ENCODE measurements around the gene PNPLA7.
"Not testable (repeated sequence)": the region's sequence is repeated elsewhere in the genome, so short reads cannot be mapped to it uniquely, and the experiment has no call there.

Gene PNPLA7

GRCh38 chr9:137550231-137550621, at the start of gene PNPLA7:
PNPLA7 (minus strand) TSS chr9:137550402; CDS start chr9:137550197, 205 bp downstream.
- DNase-seq (ENCODE audit: low spot score) = peak; percentile 87

GRCh38 chr9:137598943-137599342, 48.7 kb upstream of the PNPLA7 start:
- DNase-seq (ENCODE audit: low spot score) = no peak

DNA sequence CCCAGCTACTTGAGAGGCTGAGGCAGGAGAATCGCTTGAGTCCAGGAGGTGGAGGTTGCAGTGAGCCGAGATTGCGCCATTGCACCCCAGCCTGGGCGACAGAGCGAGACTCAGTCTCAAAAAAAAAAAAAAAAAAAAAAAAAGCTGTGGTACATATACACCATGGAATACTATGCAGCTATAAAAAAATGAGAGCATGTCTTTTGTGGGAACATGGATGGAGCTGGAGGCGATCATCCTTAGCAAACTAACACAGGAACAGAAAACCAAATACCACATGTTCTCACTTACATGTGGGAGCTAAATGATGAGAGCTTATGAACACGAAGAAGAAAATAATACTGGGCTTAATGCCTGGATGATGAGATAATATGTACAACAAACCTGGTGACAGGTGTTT, 46.4 kb upstream of the PNPLA7 start:
- not testable (repeated sequence) for DNase-seq (ENCODE audit: low spot score)

DNA sequence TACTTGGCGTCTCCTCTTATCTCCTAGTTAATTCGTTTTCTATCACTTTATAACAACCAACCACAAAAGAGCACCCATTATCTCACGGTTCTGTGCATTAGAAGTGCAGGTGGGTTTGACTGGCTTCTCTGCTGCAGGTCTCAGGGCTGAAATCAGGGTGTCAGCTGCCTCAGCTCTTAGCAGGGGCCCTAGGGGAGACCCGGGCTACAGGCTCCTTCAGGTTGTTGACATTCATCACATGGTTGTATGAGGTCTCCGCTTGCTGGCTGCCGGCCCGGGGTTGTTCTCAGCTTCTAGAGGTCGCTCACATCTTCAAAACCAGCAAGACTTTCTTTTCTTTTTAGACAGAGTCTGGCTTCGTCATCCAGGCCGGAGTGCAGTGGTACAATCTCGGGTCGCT, 43.0 kb upstream of the PNPLA7 start:
- no peak for DNase-seq (ENCODE audit: low spot score)

DNA sequence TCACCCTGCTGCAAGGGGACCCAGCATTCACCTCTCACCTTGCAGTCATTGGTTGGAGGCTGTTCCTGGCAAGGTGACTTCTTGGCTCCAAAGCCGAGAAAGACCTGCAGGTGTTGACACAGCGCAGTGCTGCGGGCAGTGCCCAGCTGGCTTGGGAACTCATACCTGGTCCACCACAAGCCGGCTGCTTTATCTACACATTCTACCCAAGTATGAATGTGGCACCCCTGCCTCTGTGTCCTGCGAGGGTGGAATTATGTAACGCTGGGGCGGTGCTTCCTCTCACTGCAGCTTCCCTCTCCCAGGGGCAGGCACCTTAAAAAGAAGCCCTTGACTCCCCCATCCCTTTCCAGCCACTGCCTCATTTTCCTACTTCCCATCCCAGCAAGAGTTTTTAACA, 42.6 kb upstream of the PNPLA7 start:
- DNase-seq (ENCODE audit: low spot score) = no peak

GRCh38 chr9:137590469-137591383, 40.5 kb upstream of the PNPLA7 start, which contains the start of gene ZMYND19:
ZMYND19 (minus strand) TSS chr9:137590512; CDS start chr9:137590263, 249 bp downstream.
- peak; percentile 99 for DNase-seq (ENCODE audit: low spot score)

- DNase-seq (ENCODE audit: low spot score) = no peak
Measured at GRCh38 chr9:137590123-137590468, 39.9 kb upstream of the PNPLA7 start.

- DNase-seq (ENCODE audit: low spot score) = peak; percentile 59
Measured at GRCh38 chr9:137589441-137590122, 39.4 kb upstream of the PNPLA7 start.

DNA sequence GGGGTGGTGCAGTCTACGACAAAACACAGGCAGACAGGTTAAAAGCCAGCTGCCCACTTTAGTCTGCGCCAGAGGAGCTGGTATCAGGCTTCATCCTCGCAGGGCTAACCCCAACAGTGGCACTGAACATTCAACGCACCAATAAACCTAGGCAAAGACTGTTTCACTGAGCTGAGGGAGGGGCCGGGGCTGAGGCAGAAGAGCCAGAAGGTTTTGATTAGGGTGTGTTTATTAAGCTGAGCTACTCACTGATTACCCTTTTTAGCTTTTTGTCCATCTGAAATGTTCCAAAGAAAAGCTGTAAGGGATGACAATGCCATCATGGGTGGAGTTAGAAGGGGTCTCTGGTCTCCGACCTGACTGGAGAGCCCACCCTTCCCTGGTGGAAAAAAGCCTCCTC, 38.7 kb upstream of the PNPLA7 start:
- DNase-seq (ENCODE audit: low spot score) = no peak

GRCh38 chr9:137588311-137588710, 38.1 kb upstream of the PNPLA7 start:
- no peak for DNase-seq (ENCODE audit: low spot score)

GRCh38 chr9:137586854-137587253, 36.7 kb upstream of the PNPLA7 start:
- no peak for DNase-seq (ENCODE audit: low spot score)

DNA sequence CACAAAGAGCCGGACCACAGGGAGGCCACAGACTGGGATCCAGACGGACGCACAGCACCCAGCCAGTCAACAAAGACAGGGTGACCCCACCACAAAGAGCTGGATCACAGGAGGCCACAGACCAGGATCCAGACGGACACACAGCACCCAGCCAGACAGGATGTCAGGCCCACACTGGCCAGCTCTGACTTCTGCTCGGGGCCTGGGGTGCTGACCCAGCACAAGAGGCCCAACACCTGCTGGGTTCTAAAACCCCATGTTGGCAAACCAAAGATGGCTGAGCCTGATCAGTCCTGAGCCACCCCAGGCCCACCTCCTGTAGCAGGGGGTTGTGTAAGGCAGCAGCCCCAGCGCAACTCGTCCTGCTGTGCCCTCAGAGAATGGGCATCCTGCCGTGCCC, 33.8 kb upstream of the PNPLA7 start:
- DNase-seq (ENCODE audit: low spot score) = no peak

DNA sequence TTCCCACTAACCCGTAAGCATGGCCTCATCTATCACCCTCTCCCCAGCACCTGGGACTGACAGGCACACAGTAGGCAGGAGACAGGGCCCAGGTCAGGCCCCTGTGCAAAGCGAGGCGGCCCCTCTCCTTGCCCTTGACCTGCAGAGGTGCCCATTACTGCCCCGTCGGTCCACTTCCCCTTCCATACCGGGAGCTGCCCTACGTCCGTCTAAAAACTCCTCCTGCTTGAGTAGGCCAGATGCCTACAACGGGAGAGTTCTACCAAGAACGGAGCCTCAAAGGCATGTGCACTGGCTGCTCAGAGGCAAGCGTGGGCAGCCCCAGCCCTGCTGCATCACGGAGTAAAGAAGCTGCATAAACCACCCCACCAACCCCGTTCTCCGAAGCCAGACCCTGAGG, 33.1 kb upstream of the PNPLA7 start:
- no peak for DNase-seq (ENCODE audit: low spot score)

GRCh38 chr9:137582286-137582860, 32.2 kb upstream of the PNPLA7 start:
- peak; percentile 43 for DNase-seq (ENCODE audit: low spot score)

DNA sequence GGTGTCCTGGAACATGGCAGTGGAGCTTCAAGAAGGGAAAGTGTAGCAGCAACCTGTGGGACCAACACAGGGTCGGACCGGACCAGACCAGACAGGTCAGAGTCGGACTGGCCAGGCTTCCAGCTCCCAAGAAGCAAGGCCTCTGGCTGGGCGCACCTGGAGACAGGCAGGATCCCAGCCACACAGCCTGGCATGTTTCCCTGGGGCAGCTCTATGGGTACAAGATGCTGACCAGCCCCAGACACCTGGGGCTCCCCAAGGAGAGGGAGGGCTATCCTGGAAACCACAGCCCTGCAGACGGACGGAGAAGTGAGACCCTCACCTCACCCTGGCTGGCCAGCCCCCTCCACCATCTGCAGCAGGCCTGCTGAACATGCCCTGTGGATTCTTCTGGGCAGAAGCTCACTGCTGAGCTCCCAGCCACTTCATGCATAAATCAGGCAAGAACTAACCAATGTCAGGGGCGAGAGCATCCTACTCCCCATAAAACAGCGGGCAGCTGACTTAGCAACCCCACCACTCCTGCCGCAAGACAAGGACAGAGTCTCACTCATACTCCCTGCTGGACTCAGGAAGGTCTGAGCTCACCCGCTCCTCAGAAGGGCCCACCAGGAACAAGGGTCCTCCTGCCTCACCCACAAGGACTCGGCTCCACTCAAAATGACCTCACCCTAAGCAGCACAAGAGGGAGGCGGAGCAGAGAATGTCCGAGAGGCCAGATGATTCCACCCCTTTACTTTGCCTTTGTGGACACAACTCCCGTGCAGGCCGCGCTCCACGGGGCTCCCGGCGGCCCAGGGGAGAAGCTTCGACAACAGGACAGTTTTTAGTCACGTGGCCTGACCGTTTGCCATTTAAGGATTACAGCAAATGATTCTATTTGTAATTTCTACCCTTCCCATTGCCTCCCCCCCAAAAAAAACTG, 31.4 kb upstream of the PNPLA7 start:
- DNase-seq (ENCODE audit: low spot score) = no peak

- no peak for DNase-seq (ENCODE audit: low spot score)
Measured at GRCh38 chr9:137580954-137581322, 30.7 kb upstream of the PNPLA7 start.

GRCh38 chr9:137580209-137580953, 30.2 kb upstream of the PNPLA7 start:
- DNase-seq (ENCODE audit: low spot score) = no peak

DNA sequence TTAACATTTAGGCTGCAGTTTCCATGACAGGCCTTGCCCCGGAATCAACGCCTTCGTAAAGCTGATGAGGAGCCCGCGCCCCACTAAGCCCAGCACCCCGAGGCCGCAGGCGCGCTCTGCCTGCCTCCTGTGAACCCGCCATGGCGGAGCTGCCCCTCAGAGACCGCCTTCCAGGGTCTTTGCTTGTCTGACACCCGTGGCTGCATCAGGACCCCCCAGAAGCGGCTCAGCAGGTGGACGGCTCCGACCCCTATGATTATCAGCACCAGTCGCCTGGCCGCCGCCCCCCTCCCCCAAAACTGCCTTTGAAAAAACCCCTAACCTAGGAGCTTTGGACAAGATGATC, 29.0 kb upstream of the PNPLA7 start:
- no peak for DNase-seq (ENCODE audit: low spot score)

GRCh38 chr9:137578518-137579258, 28.5 kb upstream of the PNPLA7 start, which contains the start of gene DPH7:
DPH7 (minus strand) TSS chr9:137578925; CDS start chr9:137578777, 148 bp downstream.
- DNase-seq (ENCODE audit: low spot score) = peak; percentile 98

DNA sequence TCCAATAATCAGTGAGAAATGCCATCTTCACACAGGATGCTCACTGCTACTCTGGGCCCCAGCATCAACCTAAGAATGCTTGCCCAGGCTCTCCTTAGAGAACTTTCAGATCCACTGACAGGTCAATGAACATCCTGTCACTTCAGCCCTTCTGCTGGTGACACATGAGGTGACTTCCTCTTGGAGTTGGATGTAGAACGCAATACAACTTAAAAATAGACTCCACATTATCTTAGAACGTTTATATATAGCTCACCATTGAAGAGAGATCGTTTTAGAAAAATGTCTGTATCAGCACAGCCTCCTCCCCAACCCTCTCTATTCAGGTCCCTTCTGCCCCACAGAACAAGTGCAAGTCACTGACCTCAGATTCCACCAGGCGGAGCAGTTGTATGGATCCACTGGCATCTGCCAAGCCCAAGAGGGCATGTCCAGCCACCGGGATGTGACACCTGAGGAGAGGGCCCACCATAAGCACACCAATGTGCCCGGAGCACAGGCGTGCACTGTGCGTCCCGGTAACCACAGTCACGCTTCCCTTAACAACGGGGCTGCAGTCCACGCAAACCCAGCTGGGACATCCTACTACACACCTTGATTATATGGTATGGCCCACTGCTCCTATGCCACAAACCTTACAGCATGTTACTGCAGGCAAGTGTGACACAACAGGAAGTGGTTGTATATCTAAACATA, 25.7 kb upstream of the PNPLA7 start:
- no peak for DNase-seq (ENCODE audit: low spot score)
